Ovary (tissue), 3 donors: Measurements from ENCODE around the gene UBE2E3.

ENCODE experiments used
- EP300 ChIP-seq: sonication (generic); formaldehyde crosslinking; IDR thresholded peaks from one replicate; pipeline ENCODE4 v1.6.1; 2017; ENCODE audit warnings: antibody characterized with exemption
- POLR2A ChIP-seq: fragments of 450-650 bp; IDR thresholded peaks from one replicate; pipeline ENCODE4 v1.6.1; 2017; ENCODE audit warnings: antibody characterized with exemption, mild to moderate bottlenecking, moderate library complexity
- TF ChIP-seq, protein P1 (sequence below), 3 donors: fragments of 450-650 bp in 2 of 3; fragments of 200-600 bp in 1 of 3; IDR thresholded peaks; one replicate each; pipeline versions ENCODE4 v1.5.1 to v1.8.0; 2016 to 2022; ENCODE audit warnings: antibody characterized with exemption in 3 of 3, mild to moderate bottlenecking in 1 of 3
- donor health status: DM: no; HTN: no; CAD: no.

DNA sequence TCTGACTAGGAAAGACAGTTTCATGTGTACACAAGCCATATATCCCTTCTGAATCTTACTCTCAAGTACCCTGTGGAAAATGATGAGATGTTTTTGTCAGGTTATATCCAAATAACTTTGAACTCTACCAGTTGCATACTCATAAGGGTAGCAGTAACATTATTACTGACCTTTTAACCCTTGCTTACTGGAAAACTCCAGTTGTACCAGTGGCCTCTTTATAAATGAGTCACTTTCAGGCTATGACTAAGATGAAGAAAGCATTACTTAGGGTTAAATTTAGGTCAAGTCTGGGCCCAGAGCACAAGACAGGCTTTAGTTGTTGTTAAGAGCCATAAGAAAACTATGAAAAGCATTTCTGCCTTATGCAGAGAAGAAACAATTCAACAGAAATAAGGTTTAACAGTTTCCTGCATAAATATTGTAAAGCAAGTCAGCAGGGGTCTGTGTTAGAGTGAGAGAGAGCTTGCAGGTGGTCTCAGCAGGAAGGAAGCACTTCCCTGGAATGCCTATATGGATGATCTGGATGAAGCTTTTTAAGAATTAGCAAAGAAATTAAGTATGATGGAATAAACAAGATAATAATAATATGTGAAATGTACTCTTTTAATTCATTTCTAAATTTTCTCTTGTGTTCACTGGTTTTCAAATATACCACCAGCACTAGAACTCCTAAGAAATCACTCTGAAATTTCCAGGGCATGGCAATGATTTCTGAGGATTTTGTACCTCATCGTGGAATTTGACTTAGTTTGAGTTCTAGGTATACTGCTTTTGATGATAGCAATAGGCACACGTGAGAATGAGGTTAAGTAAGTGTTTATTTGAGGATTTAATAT is 126.6 kb downstream of the UBE2E3 start:
- TF ChIP-seq, protein P1, sequence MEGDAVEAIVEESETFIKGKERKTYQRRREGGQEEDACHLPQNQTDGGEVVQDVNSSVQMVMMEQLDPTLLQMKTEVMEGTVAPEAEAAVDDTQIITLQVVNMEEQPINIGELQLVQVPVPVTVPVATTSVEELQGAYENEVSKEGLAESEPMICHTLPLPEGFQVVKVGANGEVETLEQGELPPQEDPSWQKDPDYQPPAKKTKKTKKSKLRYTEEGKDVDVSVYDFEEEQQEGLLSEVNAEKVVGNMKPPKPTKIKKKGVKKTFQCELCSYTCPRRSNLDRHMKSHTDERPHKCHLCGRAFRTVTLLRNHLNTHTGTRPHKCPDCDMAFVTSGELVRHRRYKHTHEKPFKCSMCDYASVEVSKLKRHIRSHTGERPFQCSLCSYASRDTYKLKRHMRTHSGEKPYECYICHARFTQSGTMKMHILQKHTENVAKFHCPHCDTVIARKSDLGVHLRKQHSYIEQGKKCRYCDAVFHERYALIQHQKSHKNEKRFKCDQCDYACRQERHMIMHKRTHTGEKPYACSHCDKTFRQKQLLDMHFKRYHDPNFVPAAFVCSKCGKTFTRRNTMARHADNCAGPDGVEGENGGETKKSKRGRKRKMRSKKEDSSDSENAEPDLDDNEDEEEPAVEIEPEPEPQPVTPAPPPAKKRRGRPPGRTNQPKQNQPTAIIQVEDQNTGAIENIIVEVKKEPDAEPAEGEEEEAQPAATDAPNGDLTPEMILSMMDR (IDR thresholded peaks at IDR 0.05), result no peak
- no peak for TF ChIP-seq POLR2A
- TF ChIP-seq EP300, result no peak
